Vagina (tissue), 2 donors: Measurements from ENCODE around the gene LY86.

Experiments used
- CTCF ChIP-seq, 3 experiments: fragments of 450-650 bp in 2 of 3; fragments of 200-600 bp in 1 of 3; sonication (generic) in 1 of 3; IDR thresholded peaks; one replicate each; pipeline ENCODE4 v1.5.1; 2017 to 2019; ENCODE audit warnings: antibody characterized with exemption in 3 of 3, mild to moderate bottlenecking in 2 of 3, moderate library complexity in 2 of 3
- POLR2A ChIP-seq, 2 donors: fragments of 450-650 bp; IDR thresholded peaks; one replicate each; pipeline ENCODE4 v1.6.1; 2017; ENCODE audit warnings: antibody characterized with exemption in 2 of 2, mild to moderate bottlenecking in 2 of 2, moderate library complexity in 2 of 2

- TF ChIP-seq CTCF (IDR thresholded peaks at IDR 0.05) = no peak
- TF ChIP-seq POLR2A (IDR thresholded peaks at IDR 0.05) = no peak
Measured at GRCh38 chr6:6690144-6690483, 101.6 kb downstream of the LY86 start.
